HG03097 (cell line): ENCODE measurements around the gene RDH16.

Experiments
- ATAC-seq: cut with Tn5 transposase; IDR thresholded peaks from one replicate; pipeline ENCODE4 v1.9.1; 2021; ENCODE audit not compliant: unreplicated experiment, low FRiP score

Gene RDH16

GRCh38 chr12:56957229-56958052, at the start of gene RDH16:
Gene RDH16 (minus strand): TSS chr12:56957608. CDS start chr12:56957462, 146 bp downstream.
- no peak for ATAC-seq

- no peak for ATAC-seq
These were observed 49.5 kb upstream of the RDH16 start for GRCh38 chr12:57006809-57007475.

GRCh38 chr12:57005980-57006808, 48.8 kb upstream of the RDH16 start, which contains the start of gene ZBTB39:
Gene ZBTB39 (minus strand): TSS chr12:57006546. CDS start chr12:57004917, 1,629 bp downstream.
- ATAC-seq = peak; percentile 51

- no peak for ATAC-seq
These were observed 47.2 kb upstream of the RDH16 start for GRCh38 chr12:57004651-57005050.

GRCh38 chr12:57003395-57003794, 46.0 kb upstream of the RDH16 start:
- no peak for ATAC-seq

- ATAC-seq = no peak
These were observed 44.1 kb upstream of the RDH16 start for GRCh38 chr12:57001448-57001906.

GRCh38 chr12:57000393-57000792, 43.0 kb upstream of the RDH16 start:
- no peak for ATAC-seq

- no peak for ATAC-seq
These were observed 42.0 kb upstream of the RDH16 start for GRCh38 chr12:56999456-56999855.

- ATAC-seq = peak; percentile 68
These were observed 41.6 kb upstream of the RDH16 start for GRCh38 chr12:56998981-56999380.

- no peak for ATAC-seq
These were observed 40.9 kb upstream of the RDH16 start for GRCh38 chr12:56998316-56998715.

- ATAC-seq = no peak
These were observed 39.6 kb upstream of the RDH16 start for GRCh38 chr12:56996793-56997545.

- ATAC-seq = no peak
These were observed 38.6 kb upstream of the RDH16 start for GRCh38 chr12:56995930-56996496.

- no peak for ATAC-seq
These were observed 38.0 kb upstream of the RDH16 start for GRCh38 chr12:56995201-56995929.

- no peak for ATAC-seq
These were observed 36.9 kb upstream of the RDH16 start for GRCh38 chr12:56994231-56994746.

- no peak for ATAC-seq
These were observed 35.9 kb upstream of the RDH16 start for GRCh38 chr12:56993346-56993745.

- no peak for ATAC-seq
These were observed 34.2 kb upstream of the RDH16 start for GRCh38 chr12:56991319-56992246.

GRCh38 chr12:56990648-56991318, 33.4 kb upstream of the RDH16 start:
- no peak for ATAC-seq
